NCI-H1048 (cell line): ENCODE data around the gene LRRIQ4.

Experiments used
- DNase-seq: peaks from one replicate; lab custom pipeline; 2025; lab: John Stamatoyannopoulos, UW

Gene LRRIQ4

DNA sequence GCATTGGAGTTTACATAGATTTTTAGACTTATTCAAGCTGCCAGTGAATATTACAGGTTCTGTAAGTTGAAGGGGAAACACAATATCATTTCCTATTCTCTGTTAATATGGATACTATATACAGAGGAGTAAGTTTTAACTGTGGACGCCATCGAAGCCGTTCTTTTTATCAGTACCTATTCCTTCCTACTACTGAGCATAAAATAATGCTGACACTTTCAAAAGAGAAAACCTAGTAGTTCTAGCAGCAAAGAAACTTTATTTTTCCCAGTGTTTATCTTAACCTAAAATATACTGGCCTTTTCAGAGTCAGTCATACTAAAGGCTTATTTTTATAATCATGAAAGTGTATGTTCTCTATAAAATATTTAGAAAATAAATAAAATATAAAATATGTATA is 42.8 kb downstream of the LRRIQ4 start:
- DNase-seq: no peak

DNA sequence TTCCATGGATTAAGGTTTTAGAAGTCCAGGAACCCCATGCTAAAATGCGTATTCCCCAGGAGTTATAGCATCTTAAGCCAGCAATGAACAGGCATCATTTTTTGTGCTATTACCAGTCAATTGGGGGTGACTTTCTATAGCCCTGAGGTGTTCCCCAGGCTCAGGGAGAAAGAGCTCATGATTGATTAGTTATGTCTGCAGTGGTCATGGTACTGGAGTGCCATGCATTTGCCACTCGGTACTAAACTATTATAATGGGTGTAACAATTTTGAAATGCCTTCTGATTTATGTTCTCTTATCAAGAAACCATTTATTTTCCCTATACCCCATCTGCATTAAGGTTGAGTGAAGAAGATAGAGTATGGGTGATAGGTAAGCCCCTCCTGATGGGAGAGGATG is 45.1 kb downstream of the LRRIQ4 start:
- DNase-seq: no peak

DNA sequence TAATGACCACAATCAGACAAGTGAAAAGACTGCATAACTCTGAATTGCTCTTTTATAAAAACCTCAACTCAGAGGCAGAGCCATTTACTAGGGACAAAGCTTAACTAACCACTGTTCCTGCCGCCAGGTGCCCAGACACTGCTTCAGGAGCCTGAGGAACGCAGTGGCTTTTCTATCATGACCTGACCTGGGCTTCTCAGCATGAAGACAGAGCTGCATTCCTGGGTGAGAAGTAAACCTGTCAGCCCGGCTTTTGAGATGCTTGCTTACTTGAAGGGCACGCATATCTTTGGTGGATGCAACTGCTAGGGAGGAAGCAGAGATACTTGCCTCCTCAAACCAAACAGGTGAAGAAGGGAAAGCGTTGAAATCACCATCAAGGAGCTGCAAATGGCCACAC is 49.2 kb downstream of the LRRIQ4 start:
- no peak for DNase-seq

DNA sequence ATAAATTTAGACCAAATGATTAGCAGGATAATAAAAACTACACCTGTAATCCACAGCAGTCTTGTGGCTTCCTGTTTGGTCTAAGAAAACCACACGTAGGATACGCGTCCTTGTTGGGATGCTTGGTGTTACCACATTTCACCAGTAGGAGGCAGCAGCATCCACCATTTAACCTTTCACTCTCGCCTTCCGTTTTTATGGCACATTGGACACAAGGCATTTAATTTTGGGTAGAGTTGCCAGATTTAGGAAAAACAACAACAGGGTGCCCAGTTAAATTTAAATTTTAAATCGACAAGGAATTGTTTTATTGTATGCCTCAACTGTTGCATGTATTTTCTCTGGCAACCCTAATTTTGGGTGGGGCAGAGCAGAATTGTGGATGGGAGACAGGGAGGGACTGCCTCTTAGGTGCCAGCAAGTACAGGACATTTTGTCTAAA is 50.8 kb downstream of the LRRIQ4 start:
- peak; percentile 18 for DNase-seq

DNA sequence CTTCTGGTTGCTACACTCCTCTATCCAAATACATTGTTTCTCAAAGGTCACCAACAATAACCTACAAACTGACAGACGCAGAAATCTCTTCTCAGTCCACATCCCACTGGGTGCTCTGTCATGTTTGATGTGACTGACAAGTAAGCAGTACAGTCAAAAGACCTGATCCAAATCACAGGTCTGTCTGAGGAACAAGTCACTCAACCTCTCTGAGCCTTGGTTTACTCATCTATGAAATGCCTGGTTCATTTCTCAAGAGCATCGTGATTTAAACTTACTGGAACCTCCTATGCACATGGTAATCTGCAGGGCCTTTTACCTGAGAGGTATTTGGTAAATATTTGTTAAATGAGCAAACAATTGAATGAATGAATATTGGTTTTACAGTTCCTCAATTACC is 51.6 kb downstream of the LRRIQ4 start:
- no peak for DNase-seq

DNA sequence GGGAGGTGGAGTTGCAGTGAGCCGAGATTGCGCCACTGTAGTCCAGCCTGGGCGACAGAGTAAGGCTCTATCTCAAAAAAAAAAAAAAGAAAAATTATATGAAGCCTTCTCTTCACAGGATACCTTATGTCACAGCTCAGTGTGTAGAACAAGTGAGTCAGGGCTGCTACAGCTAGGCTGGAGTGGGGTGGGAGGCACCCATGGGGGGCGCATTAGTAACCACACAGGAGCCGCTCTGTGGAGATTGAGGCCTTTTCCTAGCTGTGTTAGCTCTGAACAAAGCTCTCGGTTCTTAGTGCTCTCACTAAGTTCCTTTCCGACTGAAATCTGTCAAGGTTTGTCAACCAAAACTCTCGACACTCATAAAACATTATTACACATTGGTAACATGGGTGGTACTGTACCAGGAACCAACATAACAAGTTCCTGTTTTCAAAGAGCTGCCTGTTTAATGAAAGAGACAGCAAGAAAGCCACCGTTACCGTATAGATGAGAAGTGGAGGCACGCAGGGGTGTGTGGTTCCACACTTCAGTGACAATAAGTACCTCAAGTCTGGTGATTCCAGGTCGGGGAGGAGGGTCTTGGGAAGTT is 52.6 kb downstream of the LRRIQ4 start:
- DNase-seq: no peak

DNA sequence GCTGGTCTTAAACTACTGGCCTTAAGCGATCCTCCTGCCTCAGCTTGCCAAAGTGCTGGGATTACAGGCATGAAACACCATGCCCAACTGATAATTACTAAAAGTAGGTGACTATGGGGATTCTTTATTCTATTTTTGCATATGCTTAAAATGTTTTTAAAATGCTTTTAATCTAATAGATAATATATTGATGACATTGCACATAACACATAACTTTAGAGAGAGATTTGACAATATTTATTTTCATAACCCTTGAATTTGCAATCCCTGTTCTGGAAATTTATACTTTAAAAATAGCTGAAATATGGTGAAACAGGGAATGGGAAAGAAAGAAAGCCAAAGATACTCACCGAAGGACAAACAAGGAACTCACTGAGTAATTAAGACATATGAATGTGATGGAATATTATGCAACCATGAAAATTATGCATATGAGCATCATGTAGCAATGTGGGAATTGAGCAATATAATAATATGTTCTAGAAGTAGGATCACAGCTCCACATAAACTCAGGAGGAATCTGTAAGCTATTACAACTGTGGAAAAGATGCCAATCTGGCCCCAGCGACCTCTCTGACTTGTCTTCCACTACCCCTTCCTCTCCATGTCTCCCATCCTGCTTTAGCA is 55.0 kb downstream of the LRRIQ4 start:
- no peak for DNase-seq

DNA sequence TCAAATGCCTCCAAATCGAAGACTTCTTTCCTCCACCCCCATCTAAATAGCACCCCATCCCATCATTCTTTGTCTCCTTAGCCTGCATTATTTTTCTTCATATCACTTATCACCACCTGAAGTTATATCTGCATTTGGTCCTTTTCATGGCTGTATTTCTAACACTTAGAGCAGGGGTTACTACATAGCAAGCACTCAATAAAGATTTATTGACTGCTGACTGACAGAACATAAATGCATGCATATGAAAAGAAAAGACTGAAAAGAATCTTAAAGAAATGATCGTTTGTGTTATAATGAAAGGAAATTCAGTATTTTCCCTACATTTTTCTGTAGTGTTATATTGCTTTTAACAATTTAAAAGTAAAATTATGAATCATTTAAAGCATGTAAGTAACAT is 55.7 kb downstream of the LRRIQ4 start:
- DNase-seq: no peak

DNA sequence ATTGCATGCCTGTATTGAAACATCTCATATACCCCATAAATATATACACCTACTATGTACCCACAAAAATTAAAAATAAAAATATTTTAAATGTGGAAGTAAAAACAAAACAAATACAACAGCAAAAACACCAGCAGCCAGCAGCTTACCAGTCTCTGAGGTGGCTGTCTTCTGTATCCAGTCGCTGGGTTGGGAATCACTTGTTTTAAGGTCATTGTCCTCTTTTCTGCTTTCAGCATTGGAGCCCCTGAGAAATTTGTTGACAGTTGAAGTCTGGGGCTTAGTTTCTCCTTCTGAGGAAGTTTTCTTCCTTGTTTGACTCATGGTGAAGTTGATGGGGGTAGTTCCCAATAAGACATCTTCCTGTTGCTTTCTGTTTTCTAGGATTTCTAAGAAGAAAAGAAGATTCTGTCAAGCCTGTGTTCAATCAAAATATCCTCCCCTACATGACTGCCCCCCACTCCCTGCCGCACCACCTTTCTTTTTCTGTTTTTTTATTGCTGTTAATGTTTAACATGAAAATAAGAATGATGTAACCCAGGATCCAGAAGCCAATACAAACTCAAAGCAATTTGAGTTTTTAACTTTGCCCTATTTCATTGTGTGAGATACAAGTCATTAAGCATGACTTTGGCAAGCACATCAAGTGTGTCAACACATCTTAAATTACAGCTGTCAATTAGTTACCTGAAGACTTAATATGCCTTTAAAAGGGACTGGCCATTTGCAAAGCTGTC is 57.0 kb downstream of the LRRIQ4 start, which contains the start of gene LRRC31:
TSS of gene LRRC31 (minus strand) at position 452 of the 737 bp plus-strand sequence. CDS start at position 324, 128 bp downstream.
- no peak for DNase-seq

DNA sequence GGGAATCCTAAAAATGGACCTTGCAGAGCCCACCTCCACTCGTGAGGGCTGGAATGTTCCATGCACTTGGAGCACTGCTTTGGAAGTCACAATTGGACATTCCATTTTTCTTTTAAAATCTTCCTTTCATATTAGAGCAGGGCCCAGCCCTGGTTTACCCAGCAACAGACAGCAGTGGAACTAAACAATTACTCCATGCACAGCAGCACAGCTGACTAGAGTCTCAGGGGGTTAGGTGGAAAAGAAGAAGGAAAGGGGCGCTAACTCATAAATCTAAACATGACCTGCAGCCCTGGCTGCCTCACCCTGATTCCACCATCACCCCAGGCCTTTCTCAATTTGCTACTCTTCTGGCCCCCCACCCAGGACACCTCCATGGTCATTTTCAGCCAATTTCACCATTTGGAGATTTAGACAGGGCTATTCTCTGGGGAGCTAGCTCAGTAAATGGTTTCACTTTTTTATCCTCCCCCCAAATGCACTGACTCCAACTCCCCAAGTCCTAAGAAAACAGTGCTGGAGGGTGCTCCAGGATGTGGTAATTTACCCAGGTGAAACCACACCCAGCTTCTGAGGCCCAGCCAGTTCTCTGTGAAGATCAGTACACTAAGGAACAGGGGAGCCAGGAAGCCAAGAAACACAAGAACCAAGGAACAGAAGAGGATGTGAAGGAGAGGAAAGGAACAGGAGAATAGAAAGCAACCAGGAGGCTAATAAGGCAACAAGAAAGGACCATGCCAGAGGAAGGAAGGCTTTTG is 58.6 kb downstream of the LRRIQ4 start:
- DNase-seq: no peak

DNA sequence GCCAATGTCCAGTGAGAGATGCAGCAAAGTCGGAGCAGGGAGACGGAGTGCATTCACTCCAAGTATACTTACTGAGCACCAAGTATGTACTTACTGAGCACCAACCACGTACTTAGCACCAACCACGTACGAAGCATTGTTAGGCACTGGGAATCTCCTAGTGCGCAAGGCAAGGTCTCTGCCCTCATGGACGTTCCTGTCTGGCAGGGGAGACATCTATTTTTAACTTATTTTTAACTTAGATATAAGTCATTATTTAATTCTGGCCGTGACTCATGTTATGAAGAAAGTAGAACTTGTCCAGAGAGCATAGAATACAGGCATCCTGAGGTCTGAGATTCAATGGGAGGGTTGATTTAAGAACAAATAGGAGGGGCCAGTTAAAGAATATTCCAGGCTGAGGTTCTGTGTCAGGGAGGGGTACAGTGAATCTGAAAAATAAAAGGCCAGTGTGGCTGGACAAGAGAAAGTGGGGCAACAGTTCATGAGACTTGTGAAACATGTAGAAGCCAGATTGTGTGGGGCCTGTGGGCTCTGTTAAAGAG is 66.4 kb downstream of the LRRIQ4 start:
- no peak for DNase-seq

DNA sequence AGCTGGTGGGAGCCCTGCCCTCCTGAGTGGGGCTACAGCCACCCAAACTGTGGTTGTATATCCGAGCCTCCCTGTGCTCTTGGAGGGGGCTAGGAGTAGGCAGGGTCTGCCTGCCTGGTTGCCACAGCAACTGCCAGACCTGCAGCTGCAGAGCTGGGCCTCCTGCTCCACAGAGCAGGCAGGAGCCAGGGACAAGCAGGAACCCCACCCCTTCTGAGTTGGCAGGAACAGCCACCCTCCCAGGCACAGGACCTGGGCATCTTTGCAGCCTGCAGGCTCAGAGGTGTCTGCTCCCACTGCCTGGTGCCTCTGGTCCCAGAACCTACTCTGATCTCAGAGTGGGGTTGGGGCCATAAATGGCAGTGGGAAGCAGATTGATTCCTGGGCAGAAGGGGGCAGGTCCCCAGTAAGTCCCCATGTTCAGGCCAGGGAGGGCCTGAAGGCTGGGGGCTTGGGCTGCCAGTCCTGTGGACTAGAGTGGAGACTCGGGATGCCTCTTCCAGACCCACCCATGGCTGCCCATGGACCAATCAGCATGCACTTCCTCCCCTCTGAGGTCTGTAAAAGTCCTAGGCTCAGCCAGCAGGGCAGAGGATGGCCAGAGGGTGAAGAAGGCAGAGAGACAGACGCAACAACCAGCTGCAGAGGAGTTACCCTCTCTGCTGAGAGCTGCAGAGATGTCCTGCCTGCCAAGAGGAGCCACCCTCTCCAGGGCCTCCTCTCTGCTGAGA is 67.3 kb downstream of the LRRIQ4 start:
- no peak for DNase-seq

DNA sequence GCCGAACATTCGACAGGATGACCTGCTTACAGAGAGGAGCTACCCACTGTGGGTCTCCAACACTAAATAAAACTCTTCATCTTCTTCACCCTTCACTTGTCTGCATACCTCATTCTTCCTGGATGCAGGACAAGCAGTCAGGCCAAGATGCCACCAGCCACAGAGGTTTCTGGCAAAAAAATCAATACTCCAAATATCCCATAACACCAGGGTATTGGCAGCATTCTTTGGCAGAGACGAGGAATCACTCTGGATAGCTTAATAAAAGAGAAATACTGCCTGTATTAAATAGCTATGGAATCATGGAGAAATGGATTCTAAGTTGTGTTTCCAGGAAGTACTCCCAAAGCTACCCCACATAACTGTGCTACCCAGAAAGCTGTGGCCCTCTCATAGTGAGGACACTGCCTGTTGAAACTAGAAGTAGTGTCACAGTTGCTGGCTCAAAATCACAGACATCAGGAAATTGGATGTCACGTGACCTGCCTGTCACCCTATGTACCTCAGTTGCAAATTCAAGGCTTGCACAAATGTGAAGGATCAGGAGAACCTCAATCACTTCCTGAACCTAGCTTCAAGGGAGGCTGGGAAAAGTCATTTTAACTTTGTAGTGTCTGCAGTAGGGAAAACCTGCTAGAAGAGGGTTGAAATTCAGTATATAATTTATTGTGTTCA is 68.0 kb downstream of the LRRIQ4 start:
- DNase-seq: no peak

DNA sequence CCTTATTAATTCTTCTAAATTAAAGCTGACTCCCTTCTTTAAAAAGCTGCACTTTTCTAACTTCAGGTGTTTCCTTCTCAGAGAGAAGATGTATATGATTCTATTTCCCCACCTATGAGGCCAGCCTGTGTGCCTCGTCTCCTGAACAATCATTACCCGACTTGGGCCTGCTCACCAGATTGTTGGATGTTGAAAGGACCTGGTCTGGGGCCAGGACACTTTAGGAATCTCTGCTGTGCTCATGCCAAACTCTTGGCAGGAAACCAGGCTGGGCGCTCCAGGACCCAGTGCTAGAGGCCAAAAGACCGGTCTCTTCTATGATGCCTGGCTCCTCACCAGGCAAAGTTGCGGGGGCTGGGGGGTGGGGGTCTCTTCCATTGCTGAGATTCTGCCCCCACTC is 74.0 kb downstream of the LRRIQ4 start:
- DNase-seq: no peak
